Keratinocyte (primary cell): ENCODE data around the gene DGKH.

Source experiments
- CTCF ChIP-seq, 3 experiments: IDR thresholded peaks in 1 of 3; conservative IDR thresholded peaks in 1 of 3; optimal IDR thresholded peaks in 1 of 3; 2 replicates in 2 of 3; 3 replicates in 1 of 3; pipeline versions ENCODE3 to v1.5.1; 2011; ENCODE audit warnings: low read length in 3 of 3, mild to moderate bottlenecking in 3 of 3, moderate library complexity in 2 of 3, control low read depth in 1 of 3, inconsistent platforms in 1 of 3; ENCODE audit not compliant: insufficient read depth in 2 of 3; ENCODE audit errors: extremely low read depth in 1 of 3
- EZH2 ChIP-seq: IDR thresholded peaks from one replicate; pipeline ENCODE4 v1.6.1; 2012; ENCODE audit warnings: inconsistent platforms, mild to moderate bottlenecking, low read length, moderate library complexity

- TF ChIP-seq CTCF (optimal IDR thresholded peaks at IDR 0.05 in 1 of 3, IDR thresholded peaks at IDR 0.05 in 1 of 3, conservative IDR thresholded peaks at IDR 0.05 in 1 of 3; ENCODE audit: extremely low read depth in 1 of 3, insufficient read depth in 2 of 3, low read length in 3 of 3) (no peak), EZH2 (no peak)
Observed at GRCh38 chr13:42043676-42044075, 4.8 kb upstream of the DGKH start.
